K562 (cell line): Measurements from ENCODE around the gene TGFBR1.

Source experiments
- CREM ChIP-seq: IDR thresholded peaks from 2 replicates; pipeline ENCODE4 v1.6.1; 2014; ENCODE audit warnings: antibody characterized with exemption, low read depth
- ELF2 ChIP-seq: fragments of 250-450 bp; sonication (Bioruptor Pico); IDR thresholded peaks from 2 replicates; pipeline ENCODE4 v1.5.0; 2021; ENCODE audit warnings: mild to moderate bottlenecking
- MTA1 ChIP-seq: fragments of 450-650 bp; IDR thresholded peaks from 2 replicates; pipeline ENCODE4 v1.6.1; 2017; ENCODE audit warnings: borderline replicate concordance
- NUFIP1 ChIP-seq: fragments of 450-650 bp; IDR thresholded peaks from 2 replicates; pipeline ENCODE4 v1.6.1; 2018; ENCODE audit not compliant: partially characterized antibody
- ZNF76 ChIP-seq: fragments of 250-450 bp; sonication (Bioruptor Pico); IDR thresholded peaks from 2 replicates; pipeline ENCODE4 v1.4.0; 2020; ENCODE audit warnings: mild to moderate bottlenecking, moderate library complexity, borderline replicate concordance
- TF ChIP-seq, protein P1 (sequence below), 3 experiments: IDR thresholded peaks in 2 of 3; conservative IDR thresholded peaks in 1 of 3; 2 replicates each; pipeline ENCODE4 v1.5.1; 2011 to 2012; ENCODE audit warnings: low read length in 3 of 3, mild to moderate bottlenecking in 3 of 3, control low read depth in 2 of 3, improper control_type of control experiment in 1 of 3, inconsistent platforms in 1 of 3, low read depth in 1 of 3, mixed read lengths in 1 of 3, moderate library complexity in 1 of 3; ENCODE audit not compliant: insufficient read depth in 2 of 3
- TF ChIP-seq, protein P2 (sequence below), 2 experiments: fragments of 450-650 bp; formaldehyde crosslinking in 1 of 2; IDR thresholded peaks; 2 replicates each; pipeline versions ENCODE4 v1.4.0 to v1.6.1; 2014 to 2020; ENCODE audit warnings: mild to moderate bottlenecking in 2 of 2, borderline replicate concordance in 1 of 2, low read depth in 1 of 2
- TF ChIP-seq, protein P3 (sequence below): fragments of 450-650 bp; IDR thresholded peaks from 2 replicates; pipeline ENCODE4 v1.6.1; 2016

DNA sequence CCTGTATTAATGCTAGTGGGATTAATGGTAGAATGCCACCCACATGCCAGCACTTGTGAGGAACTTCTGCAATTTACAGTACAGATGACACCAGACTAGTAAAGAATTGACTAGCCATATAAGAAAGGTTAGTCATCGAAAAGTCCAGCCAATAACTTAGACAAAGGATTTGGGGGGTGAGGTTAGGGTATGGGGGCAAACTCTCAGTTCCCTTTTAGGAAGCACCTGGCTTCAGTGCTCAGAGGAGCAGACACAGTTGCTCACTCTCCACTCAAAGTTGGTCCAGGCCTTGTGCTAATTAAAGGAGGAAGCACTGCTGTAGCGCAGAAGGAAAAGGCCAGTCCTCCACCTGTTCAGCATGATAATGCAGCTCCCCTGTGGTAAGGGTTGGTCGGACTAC lies 25.2 kb downstream of the TGFBR1 start:
- TF ChIP-seq MTA1: no peak
- TF ChIP-seq, protein P1, sequence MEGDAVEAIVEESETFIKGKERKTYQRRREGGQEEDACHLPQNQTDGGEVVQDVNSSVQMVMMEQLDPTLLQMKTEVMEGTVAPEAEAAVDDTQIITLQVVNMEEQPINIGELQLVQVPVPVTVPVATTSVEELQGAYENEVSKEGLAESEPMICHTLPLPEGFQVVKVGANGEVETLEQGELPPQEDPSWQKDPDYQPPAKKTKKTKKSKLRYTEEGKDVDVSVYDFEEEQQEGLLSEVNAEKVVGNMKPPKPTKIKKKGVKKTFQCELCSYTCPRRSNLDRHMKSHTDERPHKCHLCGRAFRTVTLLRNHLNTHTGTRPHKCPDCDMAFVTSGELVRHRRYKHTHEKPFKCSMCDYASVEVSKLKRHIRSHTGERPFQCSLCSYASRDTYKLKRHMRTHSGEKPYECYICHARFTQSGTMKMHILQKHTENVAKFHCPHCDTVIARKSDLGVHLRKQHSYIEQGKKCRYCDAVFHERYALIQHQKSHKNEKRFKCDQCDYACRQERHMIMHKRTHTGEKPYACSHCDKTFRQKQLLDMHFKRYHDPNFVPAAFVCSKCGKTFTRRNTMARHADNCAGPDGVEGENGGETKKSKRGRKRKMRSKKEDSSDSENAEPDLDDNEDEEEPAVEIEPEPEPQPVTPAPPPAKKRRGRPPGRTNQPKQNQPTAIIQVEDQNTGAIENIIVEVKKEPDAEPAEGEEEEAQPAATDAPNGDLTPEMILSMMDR (IDR thresholded peaks at IDR 0.05 in 2 of 3, conservative IDR thresholded peaks at IDR 0.05 in 1 of 3; ENCODE audit: insufficient read depth in 2 of 3, low read depth in 1 of 3, low read length in 3 of 3): no peak
- TF ChIP-seq, protein P2, sequence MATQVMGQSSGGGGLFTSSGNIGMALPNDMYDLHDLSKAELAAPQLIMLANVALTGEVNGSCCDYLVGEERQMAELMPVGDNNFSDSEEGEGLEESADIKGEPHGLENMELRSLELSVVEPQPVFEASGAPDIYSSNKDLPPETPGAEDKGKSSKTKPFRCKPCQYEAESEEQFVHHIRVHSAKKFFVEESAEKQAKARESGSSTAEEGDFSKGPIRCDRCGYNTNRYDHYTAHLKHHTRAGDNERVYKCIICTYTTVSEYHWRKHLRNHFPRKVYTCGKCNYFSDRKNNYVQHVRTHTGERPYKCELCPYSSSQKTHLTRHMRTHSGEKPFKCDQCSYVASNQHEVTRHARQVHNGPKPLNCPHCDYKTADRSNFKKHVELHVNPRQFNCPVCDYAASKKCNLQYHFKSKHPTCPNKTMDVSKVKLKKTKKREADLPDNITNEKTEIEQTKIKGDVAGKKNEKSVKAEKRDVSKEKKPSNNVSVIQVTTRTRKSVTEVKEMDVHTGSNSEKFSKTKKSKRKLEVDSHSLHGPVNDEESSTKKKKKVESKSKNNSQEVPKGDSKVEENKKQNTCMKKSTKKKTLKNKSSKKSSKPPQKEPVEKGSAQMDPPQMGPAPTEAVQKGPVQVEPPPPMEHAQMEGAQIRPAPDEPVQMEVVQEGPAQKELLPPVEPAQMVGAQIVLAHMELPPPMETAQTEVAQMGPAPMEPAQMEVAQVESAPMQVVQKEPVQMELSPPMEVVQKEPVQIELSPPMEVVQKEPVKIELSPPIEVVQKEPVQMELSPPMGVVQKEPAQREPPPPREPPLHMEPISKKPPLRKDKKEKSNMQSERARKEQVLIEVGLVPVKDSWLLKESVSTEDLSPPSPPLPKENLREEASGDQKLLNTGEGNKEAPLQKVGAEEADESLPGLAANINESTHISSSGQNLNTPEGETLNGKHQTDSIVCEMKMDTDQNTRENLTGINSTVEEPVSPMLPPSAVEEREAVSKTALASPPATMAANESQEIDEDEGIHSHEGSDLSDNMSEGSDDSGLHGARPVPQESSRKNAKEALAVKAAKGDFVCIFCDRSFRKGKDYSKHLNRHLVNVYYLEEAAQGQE (IDR thresholded peaks at IDR 0.05; ENCODE audit: borderline replicate concordance): no peak
- TF ChIP-seq, protein P2 (CRISPR knock-in tag; IDR thresholded peaks at IDR 0.05; ENCODE audit: low read depth): no peak
- TF ChIP-seq ZNF76 (CRISPR knock-in tag): no peak
- no peak for TF ChIP-seq CREM
- TF ChIP-seq NUFIP1: no peak
- TF ChIP-seq ELF2 (CRISPR knock-in tag): no peak
- TF ChIP-seq, protein P3, sequence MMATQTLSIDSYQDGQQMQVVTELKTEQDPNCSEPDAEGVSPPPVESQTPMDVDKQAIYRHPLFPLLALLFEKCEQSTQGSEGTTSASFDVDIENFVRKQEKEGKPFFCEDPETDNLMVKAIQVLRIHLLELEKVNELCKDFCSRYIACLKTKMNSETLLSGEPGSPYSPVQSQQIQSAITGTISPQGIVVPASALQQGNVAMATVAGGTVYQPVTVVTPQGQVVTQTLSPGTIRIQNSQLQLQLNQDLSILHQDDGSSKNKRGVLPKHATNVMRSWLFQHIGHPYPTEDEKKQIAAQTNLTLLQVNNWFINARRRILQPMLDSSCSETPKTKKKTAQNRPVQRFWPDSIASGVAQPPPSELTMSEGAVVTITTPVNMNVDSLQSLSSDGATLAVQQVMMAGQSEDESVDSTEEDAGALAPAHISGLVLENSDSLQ: no peak
